ENCODE results near the gene TUBGCP3. TPM values are rescaled to one million over a fixed set of nuclear protein-coding genes. Genes with fewer than 3 reads are reported as not detected.

Gene TUBGCP3
- total and polyA plus RNA-seq, 10 donors = 9.1 to 69.8 (median 48.7) TPM

DNA sequence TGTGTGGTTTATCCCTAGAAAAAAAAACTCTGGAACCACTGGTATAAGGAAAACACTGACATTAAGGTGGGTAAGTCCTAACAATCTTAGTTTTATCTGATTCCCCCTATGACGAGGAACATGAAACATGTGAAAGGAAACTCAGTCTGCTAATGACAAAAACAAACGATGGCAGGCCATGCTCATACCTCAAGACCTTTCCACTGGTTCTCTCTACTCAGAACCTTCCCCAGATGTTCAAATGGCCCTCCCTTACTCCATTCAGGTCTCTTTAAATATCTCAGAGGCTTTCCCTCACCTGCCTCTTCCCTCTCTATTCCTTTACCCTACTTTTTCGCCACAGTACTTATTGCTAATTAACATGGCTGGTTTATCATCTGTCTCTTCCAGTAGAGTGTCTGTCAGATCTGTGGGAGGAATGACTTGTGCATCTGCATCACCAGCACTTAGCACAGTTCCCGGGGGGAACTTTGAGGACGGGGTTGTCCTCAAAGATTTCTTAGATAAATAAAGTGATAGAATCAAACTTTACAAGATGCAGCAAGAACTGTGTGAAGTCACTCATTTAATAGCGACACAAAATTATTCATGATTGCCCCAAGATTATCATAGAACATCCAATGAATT is 1.5 kb downstream of the TUBGCP3 start:
- Histone ChIP-seq H3K36me3 (no peaks in the 10 kb centered on the region), H3K9me3 (no peaks in the 10 kb centered on the region), H3K27ac (peak overlapping the region; percentile 89 to 99 (median 96)), H3K4me1 (peaks cover 14 to 74% (median 60%) of the 10 kb centered on the region in 6 donors), H3K27me3 (replicated peaks in 1 of 7) (no peaks in the 10 kb centered on the region), H3K4me3 (peak overlapping the region in 4 of 8 donors; percentile 95 to 100 (median 99))
- 65 to 72% (median 67%) methylated on average over 6 of the region's 6 CpGs for WGBS, 5 donors
- TF ChIP-seq, protein P1, sequence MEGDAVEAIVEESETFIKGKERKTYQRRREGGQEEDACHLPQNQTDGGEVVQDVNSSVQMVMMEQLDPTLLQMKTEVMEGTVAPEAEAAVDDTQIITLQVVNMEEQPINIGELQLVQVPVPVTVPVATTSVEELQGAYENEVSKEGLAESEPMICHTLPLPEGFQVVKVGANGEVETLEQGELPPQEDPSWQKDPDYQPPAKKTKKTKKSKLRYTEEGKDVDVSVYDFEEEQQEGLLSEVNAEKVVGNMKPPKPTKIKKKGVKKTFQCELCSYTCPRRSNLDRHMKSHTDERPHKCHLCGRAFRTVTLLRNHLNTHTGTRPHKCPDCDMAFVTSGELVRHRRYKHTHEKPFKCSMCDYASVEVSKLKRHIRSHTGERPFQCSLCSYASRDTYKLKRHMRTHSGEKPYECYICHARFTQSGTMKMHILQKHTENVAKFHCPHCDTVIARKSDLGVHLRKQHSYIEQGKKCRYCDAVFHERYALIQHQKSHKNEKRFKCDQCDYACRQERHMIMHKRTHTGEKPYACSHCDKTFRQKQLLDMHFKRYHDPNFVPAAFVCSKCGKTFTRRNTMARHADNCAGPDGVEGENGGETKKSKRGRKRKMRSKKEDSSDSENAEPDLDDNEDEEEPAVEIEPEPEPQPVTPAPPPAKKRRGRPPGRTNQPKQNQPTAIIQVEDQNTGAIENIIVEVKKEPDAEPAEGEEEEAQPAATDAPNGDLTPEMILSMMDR (IDR thresholded peaks at IDR 0.05 in 8 of 11, conservative IDR thresholded peaks at IDR 0.05 in 3 of 11) = no peak
- TF ChIP-seq POLR2A (IDR thresholded peaks at IDR 0.05) = no peak
- no peak for TF ChIP-seq POLR2AphosphoS5 (IDR thresholded peaks at IDR 0.05)
- intact Hi-C loops (cut with DNase I; ENCODE audit: low total_unique reads) = no loop called here
- no peak for DNase-seq

DNA sequence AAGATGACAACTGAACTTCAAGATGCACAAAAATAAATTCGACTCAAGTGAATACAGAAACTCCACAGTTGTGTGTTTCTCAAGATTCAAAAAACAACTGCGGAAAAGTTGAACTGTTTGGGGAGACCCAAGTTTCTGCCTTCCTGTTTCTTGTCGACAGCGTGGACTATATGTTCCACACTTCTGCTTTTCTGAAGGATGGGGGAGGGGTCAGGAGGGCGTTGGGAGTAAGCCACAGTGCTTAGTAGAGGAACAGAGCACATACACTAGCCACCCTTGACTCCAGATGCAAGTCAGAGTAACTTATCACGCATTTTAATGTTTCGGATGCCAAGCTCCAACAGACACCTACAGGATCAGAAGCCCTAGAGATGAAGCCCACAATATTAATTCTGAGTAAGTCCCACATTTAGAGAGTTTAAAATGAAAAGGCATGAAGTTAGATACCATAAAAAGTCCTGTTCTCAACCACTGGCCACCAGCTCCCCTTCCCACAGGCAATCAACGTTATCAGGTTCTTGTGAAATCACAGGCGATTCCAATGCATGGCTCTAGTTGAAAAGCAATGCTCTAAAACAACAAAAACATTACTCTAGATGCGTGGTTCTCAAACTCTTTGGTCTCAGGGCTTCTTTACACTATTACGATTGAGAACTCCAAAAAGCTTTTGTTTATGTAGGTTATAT is 4.2 kb downstream of the TUBGCP3 start:
- peak overlapping the region; percentile 37 to 88 (median 76) for H3K27ac ChIP-seq
- DNase-seq = peak; percentile 84
- TF ChIP-seq, protein P1 (IDR thresholded peaks at IDR 0.05 in 8 of 11, conservative IDR thresholded peaks at IDR 0.05 in 3 of 11) = no peak
- TF ChIP-seq POLR2A (IDR thresholded peaks at IDR 0.05) (no peak), POLR2AphosphoS5 (IDR thresholded peaks at IDR 0.05) (peak in 1 of 3 donors; percentile 82)

DNA sequence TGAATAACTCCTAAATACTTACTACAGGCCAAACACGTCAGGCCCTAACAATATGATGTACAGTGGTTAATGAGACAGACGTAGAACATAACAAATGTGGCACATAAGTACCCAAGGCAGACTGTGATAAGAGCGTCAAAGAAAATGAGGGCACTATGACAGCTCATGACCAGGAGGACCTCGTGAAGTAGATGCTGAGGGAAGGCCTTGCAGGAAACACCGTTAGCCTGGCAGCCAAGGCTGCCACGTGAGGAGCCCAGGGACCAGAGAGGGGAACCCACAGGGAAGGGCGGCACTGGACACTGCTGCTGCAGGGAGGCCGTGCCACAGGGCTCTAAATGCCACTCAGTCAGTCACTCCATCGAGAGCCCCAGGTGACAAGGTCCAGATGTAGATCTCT is 5.7 kb downstream of the TUBGCP3 start:
- no peak for DNase-seq
- no peaks in the 10 kb centered on the region for H3K9me3 ChIP-seq
- WGBS, 5 donors = 50 to 72% (median 60%) methylated on average over 9 of the region's 9 CpGs
- H3K36me3 ChIP-seq = no peaks in the 10 kb centered on the region
- H3K27ac ChIP-seq = peak overlapping the region in 6 of 8 donors; percentile 68 to 88 (median 82)
- H3K4me1 ChIP-seq = peaks cover 13 to 86% (median 54%) of the 10 kb centered on the region in 6 donors
- H3K4me3 ChIP-seq = no peak overlapping the region
- no peak for TF ChIP-seq POLR2AphosphoS5 (IDR thresholded peaks at IDR 0.05)
- TF ChIP-seq, protein P1 (IDR thresholded peaks at IDR 0.05 in 8 of 11, conservative IDR thresholded peaks at IDR 0.05 in 3 of 11) = no peak
- TF ChIP-seq POLR2A (IDR thresholded peaks at IDR 0.05) = no peak
- H3K27me3 ChIP-seq (replicated peaks in 1 of 7) = no peaks in the 10 kb centered on the region
- intact Hi-C loops (cut with DNase I; ENCODE audit: low total_unique reads) = no loop called here

More for the DNA sequence above, 4.2 kb downstream of the TUBGCP3 start:
- WGBS, 5 donors = 41 to 56% (median 49%) methylated on average over 11 of the region's 11 CpGs
- H3K27me3 ChIP-seq (replicated peaks in 1 of 7) = no peaks in the 10 kb centered on the region
- no peaks in the 10 kb centered on the region for H3K9me3 ChIP-seq
- peaks cover 17 to 93% (median 59%) of the 10 kb centered on the region in 6 donors for H3K4me1 ChIP-seq
- intact Hi-C loops (cut with DNase I; ENCODE audit: low total_unique reads) = no loop called here
- H3K36me3 ChIP-seq = no peaks in the 10 kb centered on the region
- peak overlapping the region in 1 of 8 donors; percentile 40 for H3K4me3 ChIP-seq

DNA sequence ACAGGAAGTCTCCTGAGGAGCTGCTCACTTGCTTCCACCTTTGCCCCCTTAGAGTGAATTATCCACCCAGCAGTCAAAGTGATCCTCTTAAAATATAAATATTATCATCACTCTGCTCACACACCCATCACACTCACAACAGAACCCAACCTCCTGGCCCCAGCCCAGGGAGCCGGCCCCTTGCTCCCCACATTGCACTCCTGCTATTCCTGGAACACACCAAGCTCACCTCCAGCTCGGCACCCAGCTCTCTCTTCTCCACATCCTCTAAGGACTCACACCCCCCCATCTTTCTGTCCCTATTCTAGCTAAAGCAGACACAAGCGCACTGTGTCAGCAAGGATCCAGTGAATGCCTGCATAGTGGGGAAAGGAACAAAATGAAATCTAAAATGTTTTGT is 7.0 kb downstream of the TUBGCP3 start:
- WGBS, 5 donors = 84 to 93% (median 90%) methylated on average over 3 of the region's 3 CpGs
- H3K4me3 ChIP-seq = no peak overlapping the region
- no peak for DNase-seq
- H3K27me3 ChIP-seq (replicated peaks in 1 of 7) = no peaks in the 10 kb centered on the region
- intact Hi-C loops (cut with DNase I; ENCODE audit: low total_unique reads) = no loop called here
- H3K27ac ChIP-seq = no peak overlapping the region
- H3K36me3 ChIP-seq = no peaks in the 10 kb centered on the region
- H3K4me1 ChIP-seq = peaks cover 5 to 79% (median 42%) of the 10 kb centered on the region in 6 donors
- no peaks in the 10 kb centered on the region for H3K9me3 ChIP-seq
- no peak for TF ChIP-seq POLR2AphosphoS5 (IDR thresholded peaks at IDR 0.05)
- no peak for TF ChIP-seq POLR2A (IDR thresholded peaks at IDR 0.05)
- TF ChIP-seq, protein P1 (IDR thresholded peaks at IDR 0.05 in 8 of 11, conservative IDR thresholded peaks at IDR 0.05 in 3 of 11) = no peak

Measured in spleen (tissue), 11 donors.